GM19328 (cell line): ENCODE data around the gene RNF123.

ENCODE experiments used
- ATAC-seq: cut with Tn5 transposase; IDR thresholded peaks from one replicate; pipeline ENCODE4 v1.9.1; 2021; ENCODE audit warnings: mild to moderate bottlenecking, moderate library complexity; ENCODE audit not compliant: unreplicated experiment

The RNF123 gene

GRCh38 chr3:49657208-49657915 is 32.0 kb upstream of the RNF123 start:
- ATAC-seq = no peak

- ATAC-seq = no peak
Measured at GRCh38 chr3:49658711-49659110, 30.6 kb upstream of the RNF123 start.

- no peak for ATAC-seq
Measured at GRCh38 chr3:49659756-49660155, 29.6 kb upstream of the RNF123 start.

GRCh38 chr3:49661281-49661680 is 28.1 kb upstream of the RNF123 start:
- no peak for ATAC-seq

- no peak for ATAC-seq
Measured at GRCh38 chr3:49662021-49662420, 27.3 kb upstream of the RNF123 start.

- no peak for ATAC-seq
Measured at GRCh38 chr3:49662720-49663413, 26.5 kb upstream of the RNF123 start.

GRCh38 chr3:49663831-49664230 is 25.5 kb upstream of the RNF123 start:
- no peak for ATAC-seq

- ATAC-seq = no peak
Measured at GRCh38 chr3:49664300-49664699, 25.1 kb upstream of the RNF123 start.

- no peak for ATAC-seq
Measured at GRCh38 chr3:49665822-49666519, 23.4 kb upstream of the RNF123 start.

- ATAC-seq = no peak
Measured at GRCh38 chr3:49666592-49666991, 22.8 kb upstream of the RNF123 start.

- ATAC-seq = no peak
Measured at GRCh38 chr3:49667701-49668413, 21.5 kb upstream of the RNF123 start.

- no peak for ATAC-seq
Measured at GRCh38 chr3:49668414-49668797, 21.0 kb upstream of the RNF123 start.

GRCh38 chr3:49668861-49669260 is 20.5 kb upstream of the RNF123 start:
- ATAC-seq = no peak

- ATAC-seq = no peak
Measured at GRCh38 chr3:49669352-49669751, 20.0 kb upstream of the RNF123 start.

GRCh38 chr3:49670940-49671290 is 18.4 kb upstream of the RNF123 start:
- no peak for ATAC-seq

- ATAC-seq = no peak
Measured at GRCh38 chr3:49671291-49672288, 17.8 kb upstream of the RNF123 start.

- no peak for ATAC-seq
Measured at GRCh38 chr3:49673121-49673714, 16.1 kb upstream of the RNF123 start.

- peak; percentile 81 for ATAC-seq
Measured at GRCh38 chr3:49673715-49674496, 15.5 kb upstream of the RNF123 start, which contains the start of gene APEH. APEH (plus strand) TSS chr3:49674351; CDS start chr3:49674402, 51 bp downstream.

- ATAC-seq = peak; percentile 25
Measured at GRCh38 chr3:49674497-49674983, 14.8 kb upstream of the RNF123 start.
